CD4-positive, alpha-beta T cell (primary cell): Measurements from ENCODE around the gene CCDC178. TPM values are rescaled to one million over a fixed set of nuclear protein-coding genes. Genes with fewer than 3 reads are reported as not detected.

Experiments
- ATAC-seq: fragments of 200-7000 bp; cut with Tn5 transposase; one replicate; pipeline ENCODE4 v1.10.0; 2022; ENCODE audit warnings: mild to moderate bottlenecking; ENCODE audit not compliant: poor library complexity
- CTCF ChIA-PET: fragments of 350-600 bp; sonication (Branson Sonifier 250); formaldehyde crosslinking; loops from one replicate; lab custom pipeline; 2021; ENCODE audit warnings: antibody characterized with exemption, inconsistent platforms; lab: Charles Lee
- POLR2A ChIA-PET: fragments of 350-600 bp; sonication (Branson Sonifier 250); formaldehyde crosslinking; loops from one replicate; lab custom pipeline; 2021; ENCODE audit warnings: antibody characterized with exemption, inconsistent platforms; lab: Charles Lee
- DNase-seq, 14 experiments: peaks; one replicate each; pipeline ENCODE4 v3.0.0-alpha.2; 2013 to 2020; ENCODE audit warnings: mixed read lengths in 2 of 14
- H3K27ac ChIP-seq, 2 donors: one replicate each; pipeline versions ENCODE4 v1.5.1 to v1.7.0; 2013; ENCODE audit warnings: low read length in 2 of 2, low read depth in 1 of 2, mild to moderate bottlenecking in 1 of 2
- H3K27me3 ChIP-seq, 2 experiments: 1 replicate in 1 of 2; 2 replicates in 1 of 2; pipeline versions ENCODE4 v1.6.1 to v1.7.0; 2013; ENCODE audit warnings: low read length in 2 of 2, control low read depth in 1 of 2, mild to moderate bottlenecking in 1 of 2, moderate library complexity in 1 of 2; ENCODE audit not compliant: insufficient read depth in 2 of 2, control insufficient read depth in 1 of 2
- H3K36me3 ChIP-seq: one replicate; pipeline ENCODE4 v1.6.1; 2013; ENCODE audit warnings: low read length, control low read depth; ENCODE audit not compliant: insufficient read depth
- H3K4me1 ChIP-seq: one replicate; pipeline ENCODE4 v1.6.1; 2013; ENCODE audit warnings: low read length, control low read depth; ENCODE audit not compliant: insufficient read depth
- H3K4me3 ChIP-seq: one replicate; pipeline ENCODE4 v1.5.1; 2013; ENCODE audit warnings: mild to moderate bottlenecking, low read length, moderate library complexity
- H3K9me3 ChIP-seq, 2 experiments: 1 replicate in 1 of 2; 2 replicates in 1 of 2; pipeline versions ENCODE4 v1.6.1 to v1.7.0; 2013; ENCODE audit warnings: low read length in 2 of 2, mild to moderate bottlenecking in 2 of 2, control low read depth in 1 of 2, moderate library complexity in 1 of 2; ENCODE audit not compliant: control insufficient read depth in 1 of 2, insufficient read depth in 1 of 2
- H3K27ac Mint-ChIP-seq: one replicate; pipeline ENCODE4 v1.8.0; 2020; ENCODE audit warnings: mixed read lengths
- H3K27me3 Mint-ChIP-seq: one replicate; pipeline ENCODE4 v1.8.0; 2021; ENCODE audit warnings: mixed read lengths
- H3K36me3 Mint-ChIP-seq: one replicate; pipeline ENCODE4 v1.8.0; 2021; ENCODE audit warnings: low read depth, mixed read lengths
- H3K4me1 Mint-ChIP-seq: one replicate; pipeline ENCODE4 v1.8.0; 2021; ENCODE audit warnings: low read depth, mixed read lengths
- H3K4me3 Mint-ChIP-seq: one replicate; pipeline ENCODE4 v1.8.0; 2020; ENCODE audit warnings: mild to moderate bottlenecking, mixed read lengths
- H3K9me3 Mint-ChIP-seq: one replicate; pipeline ENCODE4 v1.8.0; 2020; ENCODE audit warnings: mixed read lengths
- intact Hi-C, 2 experiments: fragments of 100-400 bp; cut with DNase I in 1 of 2; cut with micrococcal nuclease in 1 of 2; formaldehyde crosslinking; loops; one replicate each; pipeline versions ENCODE4 v1.15.1 to v1.9.0; 2023 to 2025; cut with DNase I, micrococcal nuclease
- total RNA-seq, 174 experiments: library from RNA in 2 of 174; stranded (reverse) in 2 of 174; gene quantifications; one replicate each; pipeline ENCODE4 v1.2.3 and lab custom pipeline; 2021 to 2026
- TF ChIP-seq, protein P1 (sequence below): fragments of 200-600 bp; IDR thresholded peaks from one replicate; pipeline ENCODE4 v1.8.0; 2022; ENCODE audit warnings: antibody characterized with exemption, mild to moderate bottlenecking

Gene CCDC178
- total RNA-seq, 2 experiments from 2014 or later = not detected

DNA sequence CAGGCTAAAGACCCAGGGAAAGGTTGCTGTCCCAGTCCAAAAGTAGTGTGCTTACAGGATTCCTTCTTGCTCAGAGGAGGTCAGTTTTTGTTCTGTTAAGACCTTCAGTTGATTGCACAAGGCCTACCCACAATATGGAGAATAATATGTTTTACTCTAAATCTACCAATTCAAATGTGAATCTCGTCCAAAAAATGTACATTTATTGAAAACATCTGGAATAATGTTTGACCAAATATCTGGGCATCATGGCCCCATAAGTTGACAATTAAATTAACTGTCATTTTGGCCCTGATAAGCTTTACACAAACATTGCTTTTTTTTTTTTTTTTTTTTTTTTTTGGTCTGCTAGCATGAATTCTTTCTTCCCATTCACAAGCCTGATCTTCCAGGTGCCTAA lies 109.8 kb downstream of the CCDC178 start:
- intact Hi-C loops = no loop called here
- Mint-ChIP-seq H3K9me3 (peaks cover 2% of the 10 kb centered on the region), H3K27ac (no peak overlapping the region), H3K27me3 (no peaks in the 10 kb centered on the region), H3K36me3 (no peaks in the 10 kb centered on the region), H3K4me3 (no peak overlapping the region), H3K4me1 (no peaks in the 10 kb centered on the region)
- peaks cover 0 to 3% of the 10 kb centered on the region in 2 experiments for H3K9me3 ChIP-seq
- TF ChIP-seq, protein P1, sequence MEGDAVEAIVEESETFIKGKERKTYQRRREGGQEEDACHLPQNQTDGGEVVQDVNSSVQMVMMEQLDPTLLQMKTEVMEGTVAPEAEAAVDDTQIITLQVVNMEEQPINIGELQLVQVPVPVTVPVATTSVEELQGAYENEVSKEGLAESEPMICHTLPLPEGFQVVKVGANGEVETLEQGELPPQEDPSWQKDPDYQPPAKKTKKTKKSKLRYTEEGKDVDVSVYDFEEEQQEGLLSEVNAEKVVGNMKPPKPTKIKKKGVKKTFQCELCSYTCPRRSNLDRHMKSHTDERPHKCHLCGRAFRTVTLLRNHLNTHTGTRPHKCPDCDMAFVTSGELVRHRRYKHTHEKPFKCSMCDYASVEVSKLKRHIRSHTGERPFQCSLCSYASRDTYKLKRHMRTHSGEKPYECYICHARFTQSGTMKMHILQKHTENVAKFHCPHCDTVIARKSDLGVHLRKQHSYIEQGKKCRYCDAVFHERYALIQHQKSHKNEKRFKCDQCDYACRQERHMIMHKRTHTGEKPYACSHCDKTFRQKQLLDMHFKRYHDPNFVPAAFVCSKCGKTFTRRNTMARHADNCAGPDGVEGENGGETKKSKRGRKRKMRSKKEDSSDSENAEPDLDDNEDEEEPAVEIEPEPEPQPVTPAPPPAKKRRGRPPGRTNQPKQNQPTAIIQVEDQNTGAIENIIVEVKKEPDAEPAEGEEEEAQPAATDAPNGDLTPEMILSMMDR = no peak
- no peaks in the 10 kb centered on the region for H3K36me3 ChIP-seq
- no peaks in the 10 kb centered on the region for H3K4me1 ChIP-seq
- no peak overlapping the region for H3K4me3 ChIP-seq
- no peaks in the 10 kb centered on the region for H3K27me3 ChIP-seq
- H3K27ac ChIP-seq = no peak overlapping the region
- no peak for ATAC-seq
- POLR2A ChIA-PET = no interaction called here
- DNase-seq = no peak
- CTCF ChIA-PET = no interaction called here

DNA sequence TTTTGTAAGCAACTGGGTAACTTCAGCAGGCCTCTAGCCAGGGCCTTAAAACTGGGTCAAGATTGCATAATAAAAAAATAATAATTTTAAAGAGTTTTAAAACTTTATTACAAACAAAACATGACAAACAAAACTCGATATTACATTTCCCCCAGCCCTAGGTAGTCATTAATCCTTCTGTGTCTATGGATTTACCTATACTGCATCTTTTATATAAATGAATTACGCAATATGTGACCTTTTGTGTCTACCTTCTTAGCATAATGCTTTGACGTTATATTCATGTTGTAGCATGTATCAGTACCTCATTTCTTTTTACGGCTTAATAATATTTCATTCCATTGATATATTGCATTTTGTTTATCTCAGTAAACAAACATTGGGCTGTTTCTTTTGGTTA lies 113.5 kb downstream of the CCDC178 start:
- Histone ChIP-seq H3K27me3 (no peaks in the 10 kb centered on the region), H3K4me1 (no peaks in the 10 kb centered on the region), H3K27ac (no peak overlapping the region), H3K36me3 (no peaks in the 10 kb centered on the region), H3K9me3 (peaks cover 0 to 3% of the 10 kb centered on the region in 2 experiments), H3K4me3 (no peak overlapping the region)
- H3K9me3 Mint-ChIP-seq = no peaks in the 10 kb centered on the region
- intact Hi-C loops = no loop called here
- POLR2A ChIA-PET = no interaction called here
- ATAC-seq (no peak), DNase-seq (no peak)
- no peak overlapping the region for H3K27ac Mint-ChIP-seq
- CTCF ChIA-PET = no interaction called here
- H3K27me3 Mint-ChIP-seq = no peaks in the 10 kb centered on the region
- no peaks in the 10 kb centered on the region for H3K4me1 Mint-ChIP-seq
- H3K4me3 Mint-ChIP-seq = no peak overlapping the region
- H3K36me3 Mint-ChIP-seq = no peaks in the 10 kb centered on the region
- TF ChIP-seq, protein P1 = no peak

DNA sequence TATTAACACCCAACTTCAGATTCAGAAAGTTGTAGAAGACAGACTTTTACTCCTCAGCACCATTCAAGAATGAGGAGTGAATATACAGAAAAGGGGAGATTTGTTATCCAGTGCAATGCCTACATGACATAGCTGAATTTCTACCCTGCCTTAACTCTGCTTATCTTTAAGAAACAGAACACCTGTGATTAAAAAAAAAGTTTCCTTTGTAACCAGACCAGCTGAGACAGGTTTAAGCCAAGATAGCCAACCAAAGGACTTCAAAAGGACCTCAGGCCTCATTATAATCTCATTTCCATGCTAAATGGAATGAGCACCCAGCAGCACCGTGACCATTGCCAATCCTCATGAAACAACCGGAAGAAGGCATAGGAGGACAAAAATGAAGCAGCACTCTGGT lies 122.9 kb downstream of the CCDC178 start:
- no peak overlapping the region for H3K4me3 Mint-ChIP-seq
- Histone ChIP-seq H3K9me3 (peaks cover 0 to 8% of the 10 kb centered on the region in 2 experiments), H3K4me1 (no peaks in the 10 kb centered on the region), H3K27me3 (no peaks in the 10 kb centered on the region), H3K27ac (no peak overlapping the region), H3K4me3 (no peak overlapping the region), H3K36me3 (no peaks in the 10 kb centered on the region)
- TF ChIP-seq, protein P1 = no peak
- no peak overlapping the region for H3K27ac Mint-ChIP-seq
- no peak for DNase-seq
- intact Hi-C loops = no loop called here
- ATAC-seq = no peak
- peaks cover 4% of the 10 kb centered on the region for H3K9me3 Mint-ChIP-seq
- no peaks in the 10 kb centered on the region for H3K4me1 Mint-ChIP-seq
- H3K36me3 Mint-ChIP-seq = no peaks in the 10 kb centered on the region
- ChIA-PET POLR2A (no interaction called here), CTCF (no interaction called here)
- no peaks in the 10 kb centered on the region for H3K27me3 Mint-ChIP-seq
